SK-MEL-5 (cell line): ENCODE measurements around the gene SPECC1L. TPM values are rescaled to one million over a fixed set of nuclear protein-coding genes. Genes with fewer than 3 reads are reported as not detected.

Experiments used
- DNase-seq: peaks from one replicate; pipeline ENCODE4 v3.0.0-alpha.2; 2016; ENCODE audit warnings: low read depth, low spot score
- in situ Hi-C: cut with HindIII; loops from 2 replicates; pipeline ENCODE4 v1.10.0; 2016; ENCODE audit warnings: low sequenced_read_pairs, high pct_unique_total_duplicates, low pct_unique_long_range_greater_than_20kb
- total RNA-seq: library from RNA; depleted of rRNA; stranded (reverse); fragments of >200 nt; shearing (Covaris generic); gene quantifications from 2 replicates; pipeline ENCODE4 v1.2.3, GENCODE V29; 2014

The SPECC1L gene
- total RNA-seq, 1 experiment from 2014 or later: 38.0 TPM

DNA sequence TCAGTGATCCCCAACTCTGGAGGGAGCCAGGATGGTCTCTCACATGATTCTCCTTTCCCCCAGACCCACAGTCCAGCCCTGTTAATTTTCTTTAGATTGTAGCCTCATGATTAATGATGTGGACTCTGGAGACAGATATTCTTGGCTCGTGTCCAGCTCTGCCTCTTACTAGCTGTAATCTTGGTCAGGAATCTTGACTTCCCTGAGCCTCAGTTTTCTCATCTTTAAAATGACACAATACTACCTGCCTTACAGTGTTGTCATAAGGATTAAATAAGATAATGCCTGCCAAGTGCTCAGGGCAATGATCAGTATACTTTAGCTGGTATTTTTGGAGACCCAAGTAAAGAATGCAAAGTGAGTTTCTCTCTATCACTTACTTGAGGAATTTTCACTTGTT lies 60.0 kb downstream of the SPECC1L start:
- no peak for DNase-seq
- in situ Hi-C loops: no loop called here

DNA sequence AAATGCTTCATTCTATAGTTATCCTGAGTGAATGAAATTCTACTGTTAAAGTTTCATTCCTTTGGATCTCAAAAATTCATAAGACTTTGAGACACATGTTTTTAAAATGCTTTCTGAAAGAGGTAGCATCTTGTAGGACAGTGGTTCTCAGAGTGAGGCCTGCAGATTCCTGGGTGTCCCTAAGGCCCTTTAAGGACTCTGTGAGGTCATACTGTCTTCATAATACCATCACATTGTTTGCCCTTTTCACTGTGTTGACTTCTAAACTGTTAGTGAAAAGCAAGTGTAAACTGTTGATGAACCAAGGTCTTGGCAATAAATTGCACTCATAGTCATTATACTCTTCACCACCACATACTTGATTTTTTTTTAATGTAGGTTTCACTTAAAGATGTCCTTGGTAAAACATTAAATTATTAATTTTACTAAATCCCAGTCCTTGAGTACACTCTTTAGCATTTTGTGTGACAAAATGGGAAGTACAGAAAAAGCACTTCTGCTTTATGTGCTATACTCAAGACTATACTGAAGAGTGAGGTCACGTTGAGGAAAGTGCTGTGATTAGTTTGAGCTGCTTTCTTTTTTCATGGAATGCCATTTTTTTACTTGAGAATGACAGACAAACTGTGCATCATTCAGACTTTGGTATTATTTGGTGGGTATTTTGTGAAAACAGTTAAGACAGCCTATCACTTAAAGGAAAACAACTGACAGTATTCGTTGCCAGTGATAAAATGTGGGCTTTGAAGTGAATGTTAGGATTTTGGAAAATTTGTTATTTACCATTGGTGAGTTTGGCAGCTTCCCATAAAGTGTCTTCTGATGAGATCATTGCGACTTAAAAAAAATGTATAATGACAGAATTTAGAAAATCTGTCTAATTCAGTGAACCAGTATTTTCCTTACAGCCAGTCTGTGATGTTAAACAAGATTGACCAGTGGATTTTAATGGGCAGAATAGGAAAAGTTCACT lies 61.1 kb downstream of the SPECC1L start:
- DNase-seq: no peak
- in situ Hi-C loops: no loop called here

DNA sequence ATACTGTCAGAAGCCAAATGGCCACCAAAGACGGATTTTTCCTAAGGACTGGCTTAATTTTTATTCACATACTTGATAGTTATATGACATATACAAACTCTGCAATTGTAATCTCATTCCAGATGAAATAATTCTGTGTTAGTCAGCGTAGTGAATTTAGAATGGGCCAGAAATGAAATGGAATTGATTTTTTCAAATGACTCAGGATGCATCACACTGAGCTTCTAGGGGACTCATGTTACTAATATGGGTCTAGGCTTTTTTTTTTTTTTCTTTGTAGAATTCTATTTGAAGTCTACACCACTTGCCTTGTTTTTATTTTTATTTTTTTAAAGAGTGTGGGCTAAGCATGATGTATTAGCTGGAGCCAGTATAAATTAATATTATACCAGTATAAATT lies 62.7 kb downstream of the SPECC1L start:
- DNase-seq: no peak
- in situ Hi-C loops: no loop called here

DNA sequence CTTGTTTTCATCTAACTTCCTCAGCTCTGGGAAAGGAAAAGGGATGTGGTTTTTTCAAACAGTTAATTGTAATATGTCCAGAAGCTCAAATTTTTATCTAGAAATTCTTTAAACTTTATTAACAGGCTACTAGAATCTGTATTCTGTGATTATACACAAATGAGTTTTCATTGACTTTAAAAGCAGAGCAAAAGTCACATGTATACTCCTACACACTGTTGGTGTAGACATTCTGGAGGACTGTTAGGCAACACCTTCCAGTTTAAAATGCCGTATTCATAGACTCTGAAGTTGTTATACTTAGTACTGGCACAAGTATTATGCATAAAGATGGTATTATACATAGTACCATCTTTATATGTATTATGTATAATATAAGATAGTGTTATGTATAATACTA lies 64.9 kb downstream of the SPECC1L start:
- no peak for DNase-seq
- in situ Hi-C loops: no loop called here

DNA sequence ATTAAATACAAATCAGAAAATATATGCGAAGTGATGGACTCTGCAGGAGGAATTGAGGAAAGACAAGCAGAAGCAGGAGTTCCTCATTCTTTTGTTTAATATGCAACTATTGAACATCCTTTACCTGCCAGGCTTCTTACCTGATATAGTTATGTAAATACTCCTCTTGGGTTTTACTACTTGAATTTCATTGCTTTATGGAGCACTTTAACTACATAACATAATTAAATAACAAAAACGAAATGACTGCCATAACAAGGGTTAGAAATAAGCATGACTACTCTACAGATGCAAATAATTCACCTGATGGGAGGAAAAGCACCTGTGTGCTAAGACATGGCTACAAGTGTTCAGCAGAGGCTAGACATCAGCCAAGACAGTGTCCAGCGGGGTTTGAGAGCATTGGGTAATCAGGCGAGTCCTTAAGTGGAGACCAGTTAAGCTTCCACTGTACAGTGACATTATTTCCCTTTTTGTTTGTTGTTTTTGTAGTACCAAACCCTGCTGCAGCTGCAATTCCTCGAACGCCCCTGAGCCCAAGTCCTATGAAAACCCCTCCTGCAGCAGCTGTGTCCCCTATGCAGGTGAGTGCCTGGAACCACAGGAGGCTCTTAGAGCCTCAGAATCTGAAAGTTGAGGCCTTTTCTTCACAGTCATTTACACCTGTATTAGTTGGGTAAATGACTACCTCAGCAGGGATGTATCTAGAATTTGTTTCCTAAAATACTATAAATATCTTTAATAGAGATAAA lies 67.4 kb downstream of the SPECC1L start:
- in situ Hi-C loops: no loop called here

DNA sequence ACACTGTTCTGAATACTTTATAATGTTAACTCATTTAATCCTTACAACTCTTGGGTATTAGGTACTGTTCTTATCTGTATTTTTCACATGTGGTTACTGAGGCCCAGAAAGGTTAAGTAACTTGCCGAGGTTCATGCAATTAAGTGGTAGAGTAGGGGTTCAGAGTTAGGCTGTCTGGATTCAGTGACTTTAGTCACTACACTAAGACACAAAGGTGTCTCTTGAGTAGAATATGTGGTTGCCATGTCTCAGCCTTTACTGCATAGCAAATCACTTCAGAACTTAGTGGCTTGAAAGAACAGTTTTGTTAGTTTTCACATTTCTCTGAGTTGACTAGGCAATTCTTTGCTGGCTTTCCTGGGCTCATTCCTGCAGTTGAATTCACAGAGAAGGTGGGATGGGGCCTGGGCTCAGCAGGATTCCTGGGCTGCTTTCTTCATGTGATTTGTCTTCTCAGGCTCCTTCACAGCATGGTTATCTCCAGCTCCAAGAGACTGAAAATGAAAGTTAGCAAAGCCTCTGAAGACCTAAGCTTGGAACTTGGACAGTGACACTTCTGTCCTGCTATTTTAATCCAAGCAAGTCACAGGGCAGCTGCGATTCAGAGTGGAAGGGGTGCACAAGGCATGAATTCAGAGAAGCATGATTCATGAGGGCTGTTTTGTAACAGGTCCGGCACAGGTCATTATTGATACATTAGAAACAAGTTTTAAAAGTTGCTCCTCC lies 68.3 kb downstream of the SPECC1L start:
- in situ Hi-C loops: no loop called here

More for the DNA sequence above, 67.4 kb downstream of the SPECC1L start:
- DNase-seq: no peak

DNA sequence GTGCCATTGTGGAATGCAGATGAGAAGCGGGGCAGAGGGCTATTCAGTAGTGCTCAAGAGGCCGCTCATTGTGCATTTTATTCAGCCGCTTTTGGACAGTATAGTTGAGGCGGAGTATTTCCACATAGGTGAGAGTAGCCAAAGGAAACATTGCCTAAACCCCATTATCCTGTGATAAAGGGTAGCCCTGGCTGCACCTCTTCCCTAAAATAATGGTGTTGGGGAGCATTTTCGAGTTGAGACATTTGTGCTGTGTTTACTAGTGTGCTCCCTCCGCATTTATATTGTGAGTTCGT lies 68.8 kb downstream of the SPECC1L start:
- DNase-seq: no peak
- in situ Hi-C loops: no loop called here

More for the DNA sequence above, 68.3 kb downstream of the SPECC1L start:
- peak; percentile 26 for DNase-seq

DNA sequence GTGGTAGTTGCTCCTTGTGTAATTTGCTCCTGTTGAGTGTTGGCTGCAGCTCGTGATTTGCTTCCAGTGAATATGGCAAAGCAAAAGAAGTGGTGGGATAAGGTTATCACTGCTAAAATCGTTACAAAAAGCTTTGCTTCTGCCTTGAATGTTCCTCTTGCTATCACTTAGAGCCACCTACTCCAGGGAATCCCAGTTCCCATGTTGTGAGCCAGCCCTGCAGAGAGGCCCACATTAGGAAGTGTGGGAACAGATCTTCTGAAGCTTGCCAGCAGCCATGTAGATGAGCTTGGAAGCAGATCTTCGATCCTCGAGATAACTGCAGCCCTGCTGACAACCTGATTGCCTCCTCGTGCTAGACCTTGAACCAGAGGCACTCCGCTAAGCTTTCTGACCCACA lies 71.0 kb downstream of the SPECC1L start:
- in situ Hi-C loops: no loop called here
- DNase-seq: no peak

DNA sequence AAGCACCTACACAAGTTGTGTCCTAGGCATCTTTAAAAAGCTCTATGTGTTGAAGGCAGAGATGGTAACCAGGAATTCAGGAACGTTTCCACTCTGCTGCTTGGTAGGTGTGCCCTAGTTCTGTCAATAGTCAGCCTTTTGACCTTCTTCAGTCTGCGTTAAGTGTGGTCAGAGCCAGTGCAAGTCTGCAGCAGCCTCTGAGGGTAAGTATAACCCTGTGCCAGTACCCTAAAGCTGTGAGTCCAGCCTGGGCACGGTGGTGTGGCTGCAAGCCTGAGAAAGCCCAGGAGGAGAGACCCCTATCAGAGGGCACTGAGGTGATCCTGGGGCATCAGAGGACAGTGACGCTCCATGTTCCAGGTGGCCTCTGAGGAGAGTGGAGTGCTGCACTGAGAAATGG lies 80.0 kb downstream of the SPECC1L start:
- no peak for DNase-seq
- in situ Hi-C loops: no loop called here

DNA sequence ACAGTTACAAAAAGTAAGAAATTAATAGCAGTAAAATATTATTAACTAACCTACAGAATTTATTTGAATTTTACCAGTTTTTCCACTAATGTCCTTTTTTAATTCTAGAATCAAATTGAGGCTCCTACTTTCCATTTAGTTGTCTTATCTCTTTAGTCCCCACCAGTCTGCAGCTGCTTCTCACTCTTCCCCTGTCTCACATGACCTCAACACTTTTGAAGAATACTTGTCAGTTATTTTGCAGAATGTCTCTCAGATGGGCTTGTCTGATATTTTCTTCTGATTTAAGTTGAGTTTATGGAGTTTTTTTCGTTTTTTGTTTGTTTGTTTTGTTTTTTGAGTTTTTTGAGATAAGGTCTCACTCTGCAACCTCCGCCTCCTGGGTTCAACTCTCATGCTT lies 82.5 kb downstream of the SPECC1L start:
- no peak for DNase-seq
- in situ Hi-C loops: no loop called here

DNA sequence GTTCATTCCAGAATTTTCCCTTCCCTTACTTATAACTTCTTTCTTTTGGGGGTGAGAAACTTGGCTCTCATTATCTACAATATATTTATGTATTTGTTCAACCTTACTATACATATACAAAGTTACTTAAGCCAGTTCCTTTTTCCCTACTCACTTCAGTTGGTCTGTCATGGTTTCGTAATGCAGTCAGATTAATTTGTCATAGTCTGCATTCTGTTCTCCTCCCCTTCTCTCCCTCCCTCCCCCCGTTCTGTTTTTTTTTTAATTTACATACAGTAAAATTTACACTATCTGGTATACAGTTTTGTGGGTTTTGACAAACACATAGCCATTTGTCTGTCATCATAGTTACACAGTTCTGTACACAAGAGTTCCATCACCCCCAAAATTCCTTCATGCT lies 84.9 kb downstream of the SPECC1L start:
- in situ Hi-C loops: no loop called here
- no peak for DNase-seq

DNA sequence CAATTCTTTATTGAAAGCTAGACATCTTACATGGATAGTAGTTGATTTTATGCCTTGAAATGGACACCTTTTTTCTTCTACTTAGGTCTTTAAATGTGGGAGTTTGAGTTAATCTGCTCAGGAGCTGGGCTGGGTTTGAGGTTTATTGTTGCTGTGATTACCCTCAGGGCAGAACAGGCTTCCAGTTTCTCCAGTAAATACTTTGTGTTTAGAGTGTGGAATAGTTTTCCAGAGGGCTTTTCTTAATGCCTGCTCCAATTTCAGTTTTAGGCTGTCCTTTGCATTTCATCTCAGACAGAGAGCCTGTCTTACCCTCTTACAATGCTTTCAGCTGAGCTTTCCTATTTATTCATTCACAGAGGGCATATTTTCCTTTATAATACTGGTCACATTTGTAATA lies 86.9 kb downstream of the SPECC1L start:
- in situ Hi-C loops: no loop called here
- no peak for DNase-seq

DNA sequence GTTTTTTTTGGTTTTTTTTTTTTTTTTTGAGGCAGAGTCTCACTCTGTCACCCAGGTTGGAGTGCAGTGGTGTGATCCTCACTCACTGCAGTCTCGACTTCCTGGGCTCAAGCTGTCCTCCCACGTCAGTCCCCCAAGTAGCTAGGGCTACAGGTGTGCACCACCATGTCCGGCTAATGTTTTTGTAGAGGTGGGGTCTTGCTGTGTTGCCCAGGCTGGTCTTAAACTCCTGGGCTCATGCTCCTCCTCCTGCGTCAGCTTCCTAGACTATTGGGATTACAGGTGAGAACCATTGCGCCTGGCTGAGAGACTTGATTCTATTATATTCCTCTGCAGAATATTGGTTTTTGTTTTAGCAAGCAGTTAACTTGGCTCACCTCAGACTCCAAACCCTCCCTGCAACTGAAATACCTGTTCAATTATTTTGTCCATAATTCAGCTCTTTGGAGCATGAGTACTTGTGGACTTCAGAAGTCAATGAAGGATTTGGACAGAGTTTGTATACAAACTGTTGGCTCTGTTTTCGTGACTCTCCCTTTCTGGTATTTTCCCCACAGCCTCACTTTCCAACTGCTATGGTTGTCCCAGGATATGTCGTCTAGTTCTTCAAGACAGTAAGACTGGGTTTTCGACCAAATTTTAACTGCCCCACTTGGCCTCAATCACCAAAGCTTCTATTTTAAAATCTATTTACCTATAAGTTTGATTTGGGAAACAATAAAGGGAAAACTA lies 87.6 kb downstream of the SPECC1L start:
- in situ Hi-C loops: no loop called here
- no peak for DNase-seq

DNA sequence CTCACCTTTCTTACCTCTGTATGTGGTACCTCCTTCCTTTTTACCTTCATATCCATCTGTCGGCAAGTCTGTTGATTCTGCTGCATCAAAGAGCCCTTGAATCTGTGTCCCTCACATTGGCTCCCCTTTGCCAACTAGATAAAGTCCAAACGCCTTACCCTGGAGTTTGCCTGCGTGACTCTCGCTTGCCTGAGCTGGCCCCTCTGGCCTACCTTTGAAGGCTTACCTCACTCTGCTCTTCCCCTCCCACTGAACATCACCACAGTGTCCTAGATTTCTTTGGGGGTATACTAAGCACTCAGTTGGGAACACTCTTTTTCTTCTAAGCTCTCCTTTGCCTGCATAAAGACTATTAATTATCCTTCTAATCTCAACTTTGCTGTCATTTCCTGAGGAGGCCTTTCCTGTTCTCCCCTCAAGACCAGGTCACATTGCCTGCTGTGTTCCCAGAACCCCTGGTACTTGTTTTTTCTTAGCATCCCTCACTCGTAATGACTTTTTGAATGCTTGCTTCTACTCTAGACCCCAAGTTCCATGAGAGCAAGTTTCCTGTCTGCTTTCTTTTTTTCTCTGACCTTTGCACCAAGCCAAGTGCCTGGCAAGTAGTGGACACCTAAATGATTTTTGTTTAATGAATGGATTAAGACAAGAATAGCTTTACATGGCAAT lies 89.0 kb downstream of the SPECC1L start:
- in situ Hi-C loops: no loop called here
- DNase-seq: no peak

DNA sequence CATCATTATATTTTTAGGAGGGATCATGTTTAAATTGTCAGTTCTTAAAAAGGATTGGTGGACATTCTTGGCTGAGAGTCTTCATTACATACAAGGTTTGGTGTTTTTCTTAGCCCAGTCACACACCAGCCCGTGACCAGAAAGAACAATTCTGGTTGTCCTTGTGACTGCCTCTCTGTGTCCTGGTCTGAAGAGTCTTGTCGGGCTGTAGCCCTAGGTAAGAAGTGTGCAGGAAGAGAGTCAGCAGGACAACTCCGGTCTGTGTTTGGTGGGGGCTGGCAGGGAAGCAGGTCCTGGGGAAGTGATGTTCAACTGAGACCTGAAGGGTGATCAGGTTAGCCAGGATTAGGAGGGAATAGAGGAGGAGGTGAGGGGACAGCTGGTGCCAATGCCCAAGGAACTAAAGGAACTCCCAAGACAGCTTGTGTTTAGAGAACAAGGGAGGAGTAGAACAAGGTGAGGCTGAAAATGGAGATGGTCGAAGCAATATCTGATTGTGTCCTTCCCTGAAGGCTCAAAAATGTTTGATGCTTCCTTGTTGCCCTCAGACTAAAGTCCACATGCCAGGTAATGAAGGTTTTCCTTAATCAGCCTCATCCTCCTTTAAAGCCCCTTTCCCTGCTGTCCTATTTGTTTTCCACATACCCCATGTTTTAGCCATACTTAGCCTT lies 91.5 kb downstream of the SPECC1L start:
- in situ Hi-C loops: no loop called here
- DNase-seq: no peak

DNA sequence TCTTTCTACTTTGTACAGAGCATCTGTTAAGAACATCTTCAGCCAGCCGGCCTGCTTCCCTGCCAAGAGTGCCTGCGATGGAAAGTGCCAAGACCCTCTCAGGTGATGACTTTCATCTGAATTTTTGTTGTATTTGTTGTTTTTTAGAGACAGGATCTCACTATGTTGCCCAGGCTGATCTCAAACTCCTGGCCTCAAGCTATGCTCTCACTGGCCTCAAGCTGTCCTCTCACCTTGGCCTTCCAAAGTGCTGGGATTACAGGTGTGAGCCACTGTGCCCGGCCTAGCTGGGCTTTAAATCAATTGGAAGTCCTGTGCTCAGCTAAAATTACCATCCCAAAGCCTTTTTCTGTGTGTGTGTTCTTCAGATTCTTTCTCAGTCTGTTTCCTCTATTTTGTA lies 92.6 kb downstream of the SPECC1L start:
- in situ Hi-C loops: no loop called here
- DNase-seq: no peak

DNA sequence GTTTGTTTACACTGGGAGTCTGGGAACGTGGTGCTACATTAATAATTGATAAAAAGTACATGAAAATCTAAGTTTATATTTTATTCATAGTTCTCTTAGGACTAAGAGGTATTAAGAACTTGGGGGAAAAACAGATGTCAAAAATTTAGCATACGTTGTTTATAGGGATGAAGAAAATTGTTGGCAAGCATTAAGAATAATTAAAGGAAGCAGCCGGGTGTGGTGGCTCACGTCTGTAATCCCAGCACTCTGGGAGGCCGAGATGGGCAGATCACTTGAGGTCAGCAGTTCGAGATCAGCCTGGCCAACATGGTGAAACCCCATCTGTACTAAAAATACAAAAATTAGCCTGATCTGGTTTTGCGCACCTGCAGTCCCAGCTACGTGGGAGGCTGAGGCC lies 96.1 kb downstream of the SPECC1L start:
- no peak for DNase-seq
- in situ Hi-C loops: no loop called here
